ENCODE results near the gene AASDH.

Gene AASDH

GRCh38 chr4:56387023-56388001, at the start of gene AASDH:
TSS of gene AASDH (minus strand) at chr4:56387491. CDS start at chr4:56384299, 3,192 bp downstream.
- H3K4me3 ChIP-seq (ENCODE audit: low read depth, low read length), result peak within 1 kb of the TSS; percentile 82

GRCh38 chr4:56435140-56435926, 48.0 kb upstream of the AASDH start, which contains the start of gene PPAT:
TSS of gene PPAT (minus strand) at chr4:56435615. CDS start at chr4:56435477, 138 bp downstream.
- peak; percentile 99 for DNase-seq (ENCODE audit: low read depth)
- TF ChIP-seq POLR2A (IDR thresholded peaks at IDR 0.05; ENCODE audit: extremely low read depth, insufficient read length) (peak; percentile 73), MYC (IDR thresholded peaks at IDR 0.05; ENCODE audit: low read depth, low read length) (peak; percentile 97), MAX (IDR thresholded peaks at IDR 0.05; ENCODE audit: low read depth, low read length) (peak; percentile 97), CTCF (IDR thresholded peaks at IDR 0.05; ENCODE audit: low read depth, low read length) (peak; percentile 10)
- peak within 1 kb of the TSS; percentile 100 for H3K4me3 ChIP-seq (ENCODE audit: low read depth, low read length)

More at GRCh38 chr4:56387023-56388001, at the start of gene AASDH:
- DNase-seq (ENCODE audit: low read depth), result peak; percentile 97
- TF ChIP-seq CTCF (IDR thresholded peaks at IDR 0.05; ENCODE audit: low read depth, low read length) (no peak), POLR2A (IDR thresholded peaks at IDR 0.05; ENCODE audit: extremely low read depth, insufficient read length) (peak; percentile 96), MYC (IDR thresholded peaks at IDR 0.05; ENCODE audit: low read depth, low read length) (peak; percentile 89), MAX (IDR thresholded peaks at IDR 0.05; ENCODE audit: low read depth, low read length) (peak; percentile 71; the same call in 1 of the 2 replicates)

- H3K4me3 ChIP-seq (ENCODE audit: low read depth, low read length), result peak overlapping the region; percentile 96
- no peak for TF ChIP-seq MAX (IDR thresholded peaks at IDR 0.05; ENCODE audit: low read depth, low read length)
- peak; percentile 87 for DNase-seq (ENCODE audit: low read depth)
Observed at GRCh38 chr4:56434599-56435139, 47.4 kb upstream of the AASDH start.

GRCh38 chr4:56433280-56433679, 46.0 kb upstream of the AASDH start:
- peak overlapping the region; percentile 96 for H3K4me3 ChIP-seq (ENCODE audit: low read depth, low read length)
- no peak for DNase-seq (ENCODE audit: low read depth)

GRCh38 chr4:56430203-56430602, 42.9 kb upstream of the AASDH start:
- H3K4me3 ChIP-seq (ENCODE audit: low read depth, low read length), result peak overlapping the region; percentile 8
- DNase-seq (ENCODE audit: low read depth), result no peak
- no peak for TF ChIP-seq CTCF (IDR thresholded peaks at IDR 0.05; ENCODE audit: low read depth, low read length)

More at GRCh38 chr4:56433280-56433679, 46.0 kb upstream of the AASDH start:
- TF ChIP-seq MYC (IDR thresholded peaks at IDR 0.05; ENCODE audit: low read depth, low read length) (no peak), MAX (IDR thresholded peaks at IDR 0.05; ENCODE audit: low read depth, low read length) (no peak), CTCF (IDR thresholded peaks at IDR 0.05; ENCODE audit: low read depth, low read length) (no peak), POLR2A (IDR thresholded peaks at IDR 0.05; ENCODE audit: extremely low read depth, insufficient read length) (no peak)
